ENCODE results near the gene TEDC2. TPM values are rescaled to one million over a fixed set of nuclear protein-coding genes. Genes with fewer than 3 reads are reported as not detected.
A peak's percentile ranks its signal among the peaks of the same experiment; 100 is the strongest.

The TEDC2 gene
- total RNA-seq, 1 donor from 2014 or later = 29.1 TPM

DNA sequence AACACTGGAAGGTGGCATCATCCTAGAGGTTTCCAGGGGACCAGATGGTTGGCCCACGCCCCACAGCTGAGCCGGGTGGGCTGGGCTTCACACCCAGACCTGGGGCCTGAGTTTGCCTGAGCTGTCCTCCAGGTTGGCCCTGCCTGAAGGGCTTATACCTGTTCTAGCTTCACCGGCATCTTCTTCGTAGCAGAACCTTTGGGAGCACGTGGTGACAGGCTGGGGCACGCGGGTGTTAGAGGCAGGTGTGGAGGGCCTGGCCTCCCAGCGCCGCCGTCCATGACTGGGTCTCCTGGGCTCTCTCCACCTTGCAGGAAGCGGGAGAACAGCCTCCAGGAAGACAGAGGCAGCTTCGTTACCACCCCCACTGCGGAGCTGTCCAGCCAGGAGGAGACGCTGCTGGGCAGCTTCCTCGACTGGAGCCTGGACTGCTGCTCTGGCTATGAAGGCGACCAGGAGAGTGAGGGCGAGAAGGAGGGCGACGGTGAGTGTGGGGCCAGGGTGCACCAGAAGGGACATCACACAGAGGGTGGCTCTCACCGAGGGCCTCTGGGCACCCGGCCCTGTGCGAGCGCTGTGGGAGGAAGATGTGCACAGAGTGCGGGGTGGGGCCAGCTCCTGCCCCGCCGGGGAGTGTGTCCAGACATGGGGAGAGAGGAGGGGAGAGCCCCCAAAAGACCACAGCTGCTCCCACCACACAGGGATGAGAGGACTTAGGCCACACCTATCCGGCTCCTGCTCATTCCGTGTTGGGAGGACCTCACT lies 4.6 kb upstream of the TEDC2 start:
- Mint-ChIP-seq H3K9me3 (peaks cover 2% of the 10 kb centered on the region), H3K27me3 (ENCODE audit: insufficient read depth, low read depth) (peaks cover 8% of the 10 kb centered on the region), H3K36me3 (peaks cover 19% of the 10 kb centered on the region), H3K27ac (no peak overlapping the region), H3K4me3 (no peak overlapping the region), H3K4me1 (peaks cover 7% of the 10 kb centered on the region)
- Histone ChIP-seq H3K4me2 (no peak overlapping the region), H3K27me3 (no peaks in the 10 kb centered on the region), H3K4me1 (peaks cover 7% of the 10 kb centered on the region), H2AFZ (replicated peaks) (no peak overlapping the region), H3K9ac (no peak overlapping the region), H3K79me2 (ENCODE audit: low read depth) (peaks cover under 1% of the 10 kb centered on the region), H3K9me3 (ENCODE audit: low read depth) (no peaks in the 10 kb centered on the region), H4K20me1 (ENCODE audit: low read depth) (peaks cover 23% of the 10 kb centered on the region), H3K36me3 (no peaks in the 10 kb centered on the region), H3K27ac (no peak overlapping the region), H3K4me3 (no peak overlapping the region), H3F3A (ENCODE audit: low read depth) (peaks cover 37% of the 10 kb centered on the region)
- no peak for TF ChIP-seq EZH2phosphoT487 (IDR thresholded peaks at IDR 0.05)
- TF ChIP-seq EZH2 (IDR thresholded peaks at IDR 0.05) = no peak
- TF ChIP-seq, protein P1, sequence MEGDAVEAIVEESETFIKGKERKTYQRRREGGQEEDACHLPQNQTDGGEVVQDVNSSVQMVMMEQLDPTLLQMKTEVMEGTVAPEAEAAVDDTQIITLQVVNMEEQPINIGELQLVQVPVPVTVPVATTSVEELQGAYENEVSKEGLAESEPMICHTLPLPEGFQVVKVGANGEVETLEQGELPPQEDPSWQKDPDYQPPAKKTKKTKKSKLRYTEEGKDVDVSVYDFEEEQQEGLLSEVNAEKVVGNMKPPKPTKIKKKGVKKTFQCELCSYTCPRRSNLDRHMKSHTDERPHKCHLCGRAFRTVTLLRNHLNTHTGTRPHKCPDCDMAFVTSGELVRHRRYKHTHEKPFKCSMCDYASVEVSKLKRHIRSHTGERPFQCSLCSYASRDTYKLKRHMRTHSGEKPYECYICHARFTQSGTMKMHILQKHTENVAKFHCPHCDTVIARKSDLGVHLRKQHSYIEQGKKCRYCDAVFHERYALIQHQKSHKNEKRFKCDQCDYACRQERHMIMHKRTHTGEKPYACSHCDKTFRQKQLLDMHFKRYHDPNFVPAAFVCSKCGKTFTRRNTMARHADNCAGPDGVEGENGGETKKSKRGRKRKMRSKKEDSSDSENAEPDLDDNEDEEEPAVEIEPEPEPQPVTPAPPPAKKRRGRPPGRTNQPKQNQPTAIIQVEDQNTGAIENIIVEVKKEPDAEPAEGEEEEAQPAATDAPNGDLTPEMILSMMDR (IDR thresholded peaks at IDR 0.05) = no peak
- DNase-seq (ENCODE audit: low spot score) = no peak

DNA sequence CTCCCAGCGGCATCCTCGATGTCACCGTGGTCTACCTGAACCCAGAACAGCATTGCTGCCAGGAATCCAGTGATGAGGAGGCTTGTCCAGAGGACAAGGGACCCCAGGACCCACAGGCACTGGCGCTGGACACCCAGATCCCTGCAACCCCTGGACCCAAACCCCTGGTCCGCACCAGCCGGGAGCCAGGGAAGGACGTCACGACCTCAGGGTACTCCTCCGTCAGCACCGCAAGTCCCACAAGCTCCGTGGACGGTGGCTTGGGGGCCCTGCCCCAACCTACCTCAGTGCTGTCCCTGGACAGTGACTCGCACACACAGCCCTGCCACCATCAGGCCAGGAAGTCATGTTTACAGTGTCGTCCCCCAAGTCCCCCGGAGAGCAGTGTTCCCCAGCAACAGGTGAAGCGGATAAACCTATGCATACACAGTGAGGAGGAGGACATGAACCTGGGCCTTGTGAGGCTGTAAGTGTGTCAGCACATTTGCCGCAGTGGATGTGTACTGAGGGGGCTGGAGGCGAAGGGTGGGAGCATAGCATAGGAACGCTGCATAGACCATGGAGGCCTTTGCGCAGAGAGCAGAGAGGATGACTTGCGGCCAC lies 3.3 kb upstream of the TEDC2 start:
- peak overlapping the region; percentile 55 for H3K4me3 Mint-ChIP-seq
- Histone ChIP-seq H3K27ac (no peak overlapping the region), H3F3A (ENCODE audit: low read depth) (peaks cover 42% of the 10 kb centered on the region), H2AFZ (replicated peaks) (no peak overlapping the region), H3K9ac (no peak overlapping the region), H3K79me2 (ENCODE audit: low read depth) (peaks cover 14% of the 10 kb centered on the region), H3K27me3 (no peaks in the 10 kb centered on the region), H3K4me2 (no peak overlapping the region), H3K4me3 (no peak overlapping the region), H3K9me3 (ENCODE audit: low read depth) (no peaks in the 10 kb centered on the region), H3K4me1 (peaks cover 14% of the 10 kb centered on the region), H3K36me3 (no peaks in the 10 kb centered on the region), H4K20me1 (ENCODE audit: low read depth) (peaks cover 37% of the 10 kb centered on the region)
- peaks cover 16% of the 10 kb centered on the region for H3K36me3 Mint-ChIP-seq
- no peak for DNase-seq (ENCODE audit: low spot score)
- H3K27me3 Mint-ChIP-seq (ENCODE audit: insufficient read depth, low read depth) = peaks cover 8% of the 10 kb centered on the region
- peaks cover 2% of the 10 kb centered on the region for H3K9me3 Mint-ChIP-seq
- no peak overlapping the region for H3K27ac Mint-ChIP-seq
- no peak for TF ChIP-seq EZH2phosphoT487 (IDR thresholded peaks at IDR 0.05)
- TF ChIP-seq EZH2 (IDR thresholded peaks at IDR 0.05) = no peak
- TF ChIP-seq, protein P1 (IDR thresholded peaks at IDR 0.05) = no peak
- peaks cover 7% of the 10 kb centered on the region for H3K4me1 Mint-ChIP-seq

DNA sequence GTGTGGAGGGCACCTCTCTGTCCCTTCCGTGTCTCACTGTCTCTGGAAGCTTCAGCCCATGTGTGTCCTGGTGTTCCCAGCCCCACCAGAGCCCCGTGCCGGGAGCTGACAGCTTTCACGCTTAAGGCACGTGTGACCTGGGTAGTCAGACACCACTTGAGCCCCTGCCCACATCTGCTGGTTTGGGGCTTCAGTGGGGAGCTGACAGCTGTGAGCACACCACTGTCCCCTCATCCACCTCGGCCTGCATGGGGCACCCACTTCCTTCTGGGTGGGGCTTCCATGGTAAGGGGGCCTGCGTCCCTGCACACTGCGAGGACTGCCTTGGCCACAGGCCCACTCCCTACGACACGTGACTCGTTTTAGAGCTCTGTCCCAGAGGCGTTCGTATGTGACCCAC lies 2.6 kb upstream of the TEDC2 start:
- Mint-ChIP-seq H3K4me3 (no peak overlapping the region), H3K4me1 (peaks cover 7% of the 10 kb centered on the region), H3K36me3 (peaks cover 14% of the 10 kb centered on the region), H3K9me3 (peaks cover 2% of the 10 kb centered on the region), H3K27ac (peak overlapping the region; percentile 67), H3K27me3 (ENCODE audit: insufficient read depth, low read depth) (peaks cover 7% of the 10 kb centered on the region)
- peaks cover 15% of the 10 kb centered on the region for H3K79me2 ChIP-seq (ENCODE audit: low read depth)
- DNase-seq (ENCODE audit: low spot score) = no peak
- peaks cover 14% of the 10 kb centered on the region for H3K4me1 ChIP-seq
- peaks cover 37% of the 10 kb centered on the region for H4K20me1 ChIP-seq (ENCODE audit: low read depth)
- no peak overlapping the region for H3K9ac ChIP-seq
- no peak overlapping the region for H3K4me2 ChIP-seq
- no peak overlapping the region for H2AFZ ChIP-seq (replicated peaks)
- H3K27me3 ChIP-seq = no peaks in the 10 kb centered on the region
- H3K27ac ChIP-seq = no peak overlapping the region
- TF ChIP-seq EZH2 (IDR thresholded peaks at IDR 0.05) = no peak
- no peak for TF ChIP-seq EZH2phosphoT487 (IDR thresholded peaks at IDR 0.05)
- TF ChIP-seq, protein P1 (IDR thresholded peaks at IDR 0.05) = no peak
- H3K4me3 ChIP-seq = no peak overlapping the region
- no peaks in the 10 kb centered on the region for H3K36me3 ChIP-seq
- peaks cover 42% of the 10 kb centered on the region for H3F3A ChIP-seq (ENCODE audit: low read depth)
- H3K9me3 ChIP-seq (ENCODE audit: low read depth) = no peaks in the 10 kb centered on the region

Data from neural progenitor cell (in vitro differentiated cells).